LNCaP clone FGC (cell line): ENCODE data around the gene PRTN3.
A peak's percentile ranks its signal among the peaks of the same experiment; 100 is the strongest.

Experiments used
- DNase-seq: peaks from one replicate; pipeline ENCODE4 v3.0.0-alpha.2; 2011; ENCODE audit warnings: low read depth
- H3K4me3 ChIP-seq: 2 replicates; pipeline ENCODE4 v1.5.1; 2011; ENCODE audit warnings: mild to moderate bottlenecking, low read depth, low read length, control low read depth
- CTCF ChIP-seq: IDR thresholded peaks from 2 replicates; pipeline ENCODE4 v1.5.1; 2012; ENCODE audit warnings: mild to moderate bottlenecking; ENCODE audit not compliant: control insufficient read depth, insufficient read depth; ENCODE audit errors: extremely low read depth

Gene PRTN3

GRCh38 chr19:795691-796581 lies 44.9 kb upstream of the PRTN3 start:
- H3K4me3 ChIP-seq, result peak overlapping the region; percentile 63
- no peak for TF ChIP-seq CTCF
- no peak for DNase-seq

- peak; percentile 100 for DNase-seq
- TF ChIP-seq CTCF, result no peak
- H3K4me3 ChIP-seq, result peak within 1 kb of the TSS; percentile 94
These were observed 43.9 kb upstream of the PRTN3 start, which contains the start of gene PTBP1 for GRCh38 chr19:796692-797527. Gene PTBP1, plus strand, starts transcription at chr19:797452. Its CDS starts 46 bp downstream, at chr19:797498.

GRCh38 chr19:797528-798414 lies 43.0 kb upstream of the PRTN3 start:
- TF ChIP-seq CTCF, result no peak
- peak overlapping the region; percentile 94 for H3K4me3 ChIP-seq
- DNase-seq, result no peak

- no peak for DNase-seq
- no peak for TF ChIP-seq CTCF
- peak overlapping the region; percentile 94 for H3K4me3 ChIP-seq
These were observed 42.3 kb upstream of the PRTN3 start for GRCh38 chr19:798415-799075.

GRCh38 chr19:799076-799881 lies 41.5 kb upstream of the PRTN3 start:
- peak; percentile 15; the same call in 1 of the 2 replicates for TF ChIP-seq CTCF
- no peak for DNase-seq
- H3K4me3 ChIP-seq, result peak overlapping the region; percentile 94
